ENCODE results near the gene TPX2. TPM values are rescaled to one million over a fixed set of nuclear protein-coding genes. Genes with fewer than 3 reads are reported as not detected.
A peak's percentile ranks its signal among the peaks of the same experiment; 100 is the strongest.

TPX2 gene
- total and polyA plus RNA-seq, 2 donors from 2014 or later: 0.47 to 1.4 TPM

- intact Hi-C loops (cut with DNase I): no loop called here
- no peak for FAIRE-seq
These were observed 64.6 kb downstream of the TPX2 start for GRCh38 chr20:31803552-31804291.

GRCh38 chr20:31806564-31807355, 67.7 kb downstream of the TPX2 start:
- TF ChIP-seq, protein P1, sequence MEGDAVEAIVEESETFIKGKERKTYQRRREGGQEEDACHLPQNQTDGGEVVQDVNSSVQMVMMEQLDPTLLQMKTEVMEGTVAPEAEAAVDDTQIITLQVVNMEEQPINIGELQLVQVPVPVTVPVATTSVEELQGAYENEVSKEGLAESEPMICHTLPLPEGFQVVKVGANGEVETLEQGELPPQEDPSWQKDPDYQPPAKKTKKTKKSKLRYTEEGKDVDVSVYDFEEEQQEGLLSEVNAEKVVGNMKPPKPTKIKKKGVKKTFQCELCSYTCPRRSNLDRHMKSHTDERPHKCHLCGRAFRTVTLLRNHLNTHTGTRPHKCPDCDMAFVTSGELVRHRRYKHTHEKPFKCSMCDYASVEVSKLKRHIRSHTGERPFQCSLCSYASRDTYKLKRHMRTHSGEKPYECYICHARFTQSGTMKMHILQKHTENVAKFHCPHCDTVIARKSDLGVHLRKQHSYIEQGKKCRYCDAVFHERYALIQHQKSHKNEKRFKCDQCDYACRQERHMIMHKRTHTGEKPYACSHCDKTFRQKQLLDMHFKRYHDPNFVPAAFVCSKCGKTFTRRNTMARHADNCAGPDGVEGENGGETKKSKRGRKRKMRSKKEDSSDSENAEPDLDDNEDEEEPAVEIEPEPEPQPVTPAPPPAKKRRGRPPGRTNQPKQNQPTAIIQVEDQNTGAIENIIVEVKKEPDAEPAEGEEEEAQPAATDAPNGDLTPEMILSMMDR (IDR thresholded peaks at IDR 0.05; ENCODE audit: borderline replicate concordance, extremely low read depth, insufficient read depth): no peak
- no peak for FAIRE-seq
- no peak overlapping the region for H3K27ac ChIP-seq (ENCODE audit: low read depth in 2 of 2, low read length in 2 of 2)
- peak in 2 of 5 donors; percentile 9 to 30 for DNase-seq
- H3K9me3 ChIP-seq (ENCODE audit: control insufficient read depth in 2 of 3, insufficient read depth in 1 of 3, low read length in 3 of 3): no peaks in the 10 kb centered on the region
- no peak overlapping the region for H3K9ac ChIP-seq (ENCODE audit: low read length in 3 of 3)
- H3K4me3 ChIP-seq (ENCODE audit: low read length in 3 of 3): no peak overlapping the region
- intact Hi-C loops (cut with DNase I): no loop called here
- no peaks in the 10 kb centered on the region for H3K27me3 ChIP-seq (ENCODE audit: control insufficient read depth, insufficient read depth, low read length)
- H3K4me1 ChIP-seq (ENCODE audit: control insufficient read depth in 2 of 3, insufficient read depth in 2 of 3, low read depth in 1 of 3, low read length in 3 of 3): peaks cover 0 to under 1% (median 0%) of the 10 kb centered on the region in 3 donors
- H3K36me3 ChIP-seq (ENCODE audit: control insufficient read depth in 2 of 3, insufficient read depth in 3 of 3, low read length in 3 of 3): peaks cover 0 to 2% (median 0%) of the 10 kb centered on the region in 3 donors

More at GRCh38 chr20:31803552-31804291, 64.6 kb downstream of the TPX2 start:
- no peak overlapping the region for H3K27ac ChIP-seq (ENCODE audit: low read depth in 2 of 2, low read length in 2 of 2)
- H3K9me3 ChIP-seq (ENCODE audit: control insufficient read depth in 2 of 3, insufficient read depth in 1 of 3, low read length in 3 of 3): no peaks in the 10 kb centered on the region
- DNase-seq: no peak
- H3K27me3 ChIP-seq (ENCODE audit: control insufficient read depth, insufficient read depth, low read length): no peaks in the 10 kb centered on the region
- no peak overlapping the region for H3K9ac ChIP-seq (ENCODE audit: low read length in 3 of 3)
- no peak overlapping the region for H3K4me3 ChIP-seq (ENCODE audit: low read length in 3 of 3)
- TF ChIP-seq, protein P1 (IDR thresholded peaks at IDR 0.05; ENCODE audit: borderline replicate concordance, extremely low read depth, insufficient read depth): no peak
- no peaks in the 10 kb centered on the region for H3K4me1 ChIP-seq (ENCODE audit: control insufficient read depth in 2 of 3, insufficient read depth in 2 of 3, low read depth in 1 of 3, low read length in 3 of 3)
- H3K36me3 ChIP-seq (ENCODE audit: control insufficient read depth in 2 of 3, insufficient read depth in 3 of 3, low read length in 3 of 3): peaks cover 0 to 6% (median 0%) of the 10 kb centered on the region in 3 donors

DNA sequence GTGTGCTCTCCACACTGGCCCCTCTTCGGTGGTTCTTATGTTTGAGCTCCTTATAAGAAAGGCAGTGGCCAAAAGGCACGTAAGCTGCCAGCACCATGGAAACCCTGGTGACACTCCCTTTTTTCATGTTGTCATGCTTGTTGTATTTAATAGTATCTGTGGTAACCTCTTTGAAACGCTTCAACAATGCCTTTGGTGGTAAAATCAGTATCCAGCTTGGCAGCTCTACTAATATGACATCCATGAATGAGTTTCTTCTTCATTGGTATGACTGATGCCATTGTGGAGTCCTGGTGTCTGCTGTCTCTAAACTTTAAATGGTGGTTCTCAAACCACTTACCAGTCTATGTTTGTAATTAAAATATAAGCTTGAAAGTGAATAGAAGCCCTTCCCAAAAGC, 69.4 kb downstream of the TPX2 start:
- Histone ChIP-seq H3K9ac (ENCODE audit: low read length in 3 of 3) (no peak overlapping the region), H3K4me1 (ENCODE audit: control insufficient read depth in 2 of 3, insufficient read depth in 2 of 3, low read depth in 1 of 3, low read length in 3 of 3) (peaks cover 0 to 9% (median 0%) of the 10 kb centered on the region in 3 donors), H3K9me3 (ENCODE audit: control insufficient read depth in 2 of 3, insufficient read depth in 1 of 3, low read length in 3 of 3) (no peaks in the 10 kb centered on the region), H3K4me3 (ENCODE audit: low read length in 3 of 3) (no peak overlapping the region), H3K36me3 (ENCODE audit: control insufficient read depth in 2 of 3, insufficient read depth in 3 of 3, low read length in 3 of 3) (no peaks in the 10 kb centered on the region), H3K27ac (ENCODE audit: low read depth in 2 of 2, low read length in 2 of 2) (no peak overlapping the region), H3K27me3 (ENCODE audit: control insufficient read depth, insufficient read depth, low read length) (no peaks in the 10 kb centered on the region)
- no peak for FAIRE-seq
- TF ChIP-seq, protein P1 (IDR thresholded peaks at IDR 0.05; ENCODE audit: borderline replicate concordance, extremely low read depth, insufficient read depth): no peak
- no peak for DNase-seq
- intact Hi-C loops (cut with DNase I): no loop called here

All from kidney (tissue), 14 donors.